B cell (primary cell): ENCODE measurements around the gene SNTA1. TPM values are rescaled to one million over a fixed set of nuclear protein-coding genes. Genes with fewer than 3 reads are reported as not detected.
A peak's percentile ranks its signal among the peaks of the same experiment; 100 is the strongest.

Experiments used
- ATAC-seq: fragments of 200-7000 bp; cut with Tn5 transposase; one replicate; pipeline ENCODE4 v1.10.0; 2021; ENCODE audit warnings: low read depth, mild to moderate bottlenecking, moderate number of reproducible peaks, moderate library complexity
- CTCF ChIA-PET: fragments of 350-600 bp; sonication (Branson Sonifier 250); formaldehyde crosslinking; loops from one replicate; lab custom pipeline; 2021; ENCODE audit warnings: antibody characterized with exemption, inconsistent platforms; lab: Charles Lee
- POLR2A ChIA-PET: fragments of 350-600 bp; sonication (Branson Sonifier 250); formaldehyde crosslinking; loops from one replicate; lab custom pipeline; 2021; ENCODE audit warnings: antibody characterized with exemption; lab: Charles Lee
- DNase-seq: peaks from one replicate; pipeline ENCODE4 v3.0.0; 2013
- H2AFZ ChIP-seq: 2 replicates; pipeline ENCODE4 v1.6.1; 2012; ENCODE audit warnings: mild to moderate bottlenecking, low read depth, low read length; ENCODE audit not compliant: insufficient read depth, poor library complexity, severe bottlenecking
- H3K27ac ChIP-seq, 2 donors: 1 replicate in 1 of 2; 2 replicates in 1 of 2; pipeline ENCODE4 v1.5.1; 2012 to 2013; ENCODE audit warnings: low read length in 2 of 2, mild to moderate bottlenecking in 2 of 2, moderate library complexity in 1 of 2
- H3K27me3 ChIP-seq, 4 experiments: fragments of 200-600 bp in 1 of 4; sonication (generic) in 1 of 4; replicated peaks in 1 of 4; 1 replicate in 2 of 4; 2 replicates in 2 of 4; pipeline versions ENCODE4 v1.6.1 to v1.7.0; 2013 to 2016; ENCODE audit warnings: low read length in 3 of 4, mild to moderate bottlenecking in 2 of 4, mixed read lengths in 1 of 4, moderate library complexity in 1 of 4; ENCODE audit not compliant: insufficient read depth in 4 of 4, control insufficient read depth in 3 of 4; ENCODE audit errors: control extremely low read depth in 1 of 4
- H3K36me3 ChIP-seq, 2 experiments: replicated peaks in 1 of 2; 1 replicate in 1 of 2; 2 replicates in 1 of 2; pipeline versions ENCODE4 v1.6.1 to v1.7.1; 2013; ENCODE audit warnings: low read length in 1 of 2; ENCODE audit not compliant: insufficient read depth in 2 of 2, control insufficient read depth in 1 of 2; ENCODE audit errors: control extremely low read depth in 1 of 2, extremely low read depth in 1 of 2
- H3K4me1 ChIP-seq, 2 donors: fragments of 200-600 bp in 1 of 2; sonication (generic) in 1 of 2; 1 replicate in 1 of 2; 2 replicates in 1 of 2; pipeline versions ENCODE4 v1.5.1 to v1.6.1; 2013 to 2017; ENCODE audit warnings: low read length in 2 of 2; ENCODE audit not compliant: control insufficient read depth in 2 of 2, insufficient read depth in 2 of 2
- H3K4me2 ChIP-seq: replicated peaks from 2 replicates; pipeline ENCODE3; 2012; ENCODE audit warnings: mild to moderate bottlenecking, low read depth, low read length; ENCODE audit not compliant: poor library complexity, severe bottlenecking
- H3K4me3 ChIP-seq, 5 experiments: fragments of 200-600 bp in 1 of 5; sonication (generic) in 1 of 5; 1 replicate in 3 of 5; 2 replicates in 2 of 5; pipeline versions ENCODE4 v1.5.1 to v1.7.0; 2011 to 2016; ENCODE audit warnings: low read length in 4 of 5, mild to moderate bottlenecking in 4 of 5, low read depth in 2 of 5, control low read depth in 1 of 5, moderate library complexity in 1 of 5; ENCODE audit not compliant: insufficient read depth in 1 of 5; ENCODE audit errors: control extremely low read depth in 1 of 5, extremely low read depth in 1 of 5
- H3K79me2 ChIP-seq: fragments of 200-600 bp; sonication (generic); one replicate; pipeline ENCODE4 v1.6.0; 2016; ENCODE audit warnings: low read length; ENCODE audit not compliant: control insufficient read depth, insufficient read depth
- H3K9ac ChIP-seq: fragments of 200-600 bp; sonication (generic); 2 replicates; pipeline ENCODE4 v1.6.1; 2017; ENCODE audit warnings: mild to moderate bottlenecking, low read length, moderate library complexity
- H3K9me3 ChIP-seq, 3 donors: one replicate each; pipeline versions ENCODE4 v1.6.1 to v1.7.1; 2013; ENCODE audit warnings: low read length in 2 of 3; ENCODE audit not compliant: control insufficient read depth in 2 of 3, insufficient read depth in 1 of 3; ENCODE audit errors: control extremely low read depth in 1 of 3
- H4K20me1 ChIP-seq: 2 replicates; pipeline ENCODE4 v1.6.0; 2012; ENCODE audit warnings: mild to moderate bottlenecking, low read length; ENCODE audit not compliant: insufficient read depth, control insufficient read depth, poor library complexity, severe bottlenecking
- H3K27ac Mint-ChIP-seq: one replicate; pipeline ENCODE4 v1.8.0; 2021; ENCODE audit warnings: mixed read lengths
- H3K27me3 Mint-ChIP-seq: one replicate; pipeline ENCODE4 v1.8.0; 2021; ENCODE audit warnings: mixed read lengths
- H3K4me1 Mint-ChIP-seq: one replicate; pipeline ENCODE4 v1.8.0; 2021; ENCODE audit warnings: mixed read lengths
- H3K4me3 Mint-ChIP-seq: one replicate; pipeline ENCODE4 v1.8.0; 2021; ENCODE audit warnings: mixed read lengths
- H3K9me3 Mint-ChIP-seq: one replicate; pipeline ENCODE4 v1.8.0; 2022; ENCODE audit warnings: mixed read lengths; ENCODE audit not compliant: insufficient read depth
- EZH2 ChIP-seq: IDR thresholded peaks from 2 replicates; pipeline ENCODE4 v1.6.1; 2012; ENCODE audit warnings: borderline replicate concordance, low read depth, mild to moderate bottlenecking, moderate library complexity, low read length; ENCODE audit not compliant: insufficient read depth, poor library complexity, severe bottlenecking
- WGBS: methylation state at CpG from one replicate; pipeline ENCODE4 v1.1.5; 2013; ENCODE audit warnings: missing lambda C conversion rate; ENCODE audit not compliant: insufficient coverage; 5-methylcytosine and 5-hydroxymethylcytosine counted together
- intact Hi-C: fragments of 100-400 bp; cut with micrococcal nuclease; formaldehyde crosslinking; loops from one replicate; pipeline ENCODE4 v1.10.0; 2022
- polyA plus RNA-seq: library from polyadenylated mRNA; depleted of rRNA; stranded (reverse); fragments of >200 nt; gene quantifications from 2 replicates; pipeline ENCODE4 v1.2.3, GENCODE V29; 2012
- total RNA-seq, 2 donors: library from RNA; stranded (reverse); fragments of 120-200 nt in 1 of 2; gene quantifications; 1 replicate in 1 of 2; 2 replicates in 1 of 2; pipeline versions ENCODE4 v1.2.3 to v1.2.4, GENCODE V29; 2013 to 2022
- TF ChIP-seq, protein P1 (sequence below): fragments of 200-600 bp; IDR thresholded peaks from one replicate; pipeline ENCODE4 v1.8.0; 2022; ENCODE audit warnings: antibody characterized with exemption, mild to moderate bottlenecking

The SNTA1 gene
- total and polyA plus RNA-seq, 2 donors (not counting 1 experiment from before 2014, with no cell fraction given): 7.0 to 9.9 TPM

DNA sequence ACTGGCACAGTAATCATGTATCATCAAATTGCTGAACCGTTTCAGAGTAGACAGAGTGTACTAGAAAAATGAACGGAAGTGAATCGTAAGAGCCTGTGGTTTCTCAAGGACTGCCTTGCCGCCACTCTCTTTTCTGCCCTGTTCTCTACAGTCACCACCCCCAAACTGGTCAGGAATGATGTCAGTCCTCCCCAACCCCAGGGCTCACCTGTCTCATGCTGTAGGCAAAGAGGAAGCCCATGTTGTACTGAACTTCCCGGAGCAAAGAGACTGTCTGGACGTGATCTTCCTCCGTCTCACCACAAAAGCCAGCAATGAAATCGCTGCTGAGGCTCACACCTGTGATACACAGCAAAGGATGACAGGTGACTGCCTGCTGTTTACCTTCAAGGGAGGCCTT lies 73.3 kb downstream of the SNTA1 start:
- Histone ChIP-seq H2AFZ (no peak overlapping the region), H4K20me1 (no peaks in the 10 kb centered on the region), H3K27ac (peak overlapping the region; percentile 71 to 79), H3K4me3 (no peak overlapping the region), H3K4me1 (peaks cover 4 to 10% of the 10 kb centered on the region in 2 donors), H3K9me3 (no peaks in the 10 kb centered on the region), H3K4me2 (peak overlapping the region; percentile 24), H3K27me3 (no peaks in the 10 kb centered on the region), H3K9ac (no peak overlapping the region), H3K79me2 (no peaks in the 10 kb centered on the region), H3K36me3 (peaks cover 1 to 65% of the 10 kb centered on the region in 2 experiments)
- peaks cover 4% of the 10 kb centered on the region for H3K4me1 Mint-ChIP-seq
- H3K27me3 Mint-ChIP-seq: no peaks in the 10 kb centered on the region
- CTCF ChIA-PET: no interaction called here
- H3K27ac Mint-ChIP-seq: peak overlapping the region; percentile 61
- 84% methylated on average over 7 of the region's 8 CpGs for WGBS
- peak; percentile 70 for ATAC-seq
- POLR2A ChIA-PET: no interaction called here
- TF ChIP-seq, protein P1, sequence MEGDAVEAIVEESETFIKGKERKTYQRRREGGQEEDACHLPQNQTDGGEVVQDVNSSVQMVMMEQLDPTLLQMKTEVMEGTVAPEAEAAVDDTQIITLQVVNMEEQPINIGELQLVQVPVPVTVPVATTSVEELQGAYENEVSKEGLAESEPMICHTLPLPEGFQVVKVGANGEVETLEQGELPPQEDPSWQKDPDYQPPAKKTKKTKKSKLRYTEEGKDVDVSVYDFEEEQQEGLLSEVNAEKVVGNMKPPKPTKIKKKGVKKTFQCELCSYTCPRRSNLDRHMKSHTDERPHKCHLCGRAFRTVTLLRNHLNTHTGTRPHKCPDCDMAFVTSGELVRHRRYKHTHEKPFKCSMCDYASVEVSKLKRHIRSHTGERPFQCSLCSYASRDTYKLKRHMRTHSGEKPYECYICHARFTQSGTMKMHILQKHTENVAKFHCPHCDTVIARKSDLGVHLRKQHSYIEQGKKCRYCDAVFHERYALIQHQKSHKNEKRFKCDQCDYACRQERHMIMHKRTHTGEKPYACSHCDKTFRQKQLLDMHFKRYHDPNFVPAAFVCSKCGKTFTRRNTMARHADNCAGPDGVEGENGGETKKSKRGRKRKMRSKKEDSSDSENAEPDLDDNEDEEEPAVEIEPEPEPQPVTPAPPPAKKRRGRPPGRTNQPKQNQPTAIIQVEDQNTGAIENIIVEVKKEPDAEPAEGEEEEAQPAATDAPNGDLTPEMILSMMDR: no peak
- intact Hi-C loops: no loop called here
- H3K9me3 Mint-ChIP-seq: no peaks in the 10 kb centered on the region
- H3K4me3 Mint-ChIP-seq: no peak overlapping the region
- peak; percentile 58 for DNase-seq

DNA sequence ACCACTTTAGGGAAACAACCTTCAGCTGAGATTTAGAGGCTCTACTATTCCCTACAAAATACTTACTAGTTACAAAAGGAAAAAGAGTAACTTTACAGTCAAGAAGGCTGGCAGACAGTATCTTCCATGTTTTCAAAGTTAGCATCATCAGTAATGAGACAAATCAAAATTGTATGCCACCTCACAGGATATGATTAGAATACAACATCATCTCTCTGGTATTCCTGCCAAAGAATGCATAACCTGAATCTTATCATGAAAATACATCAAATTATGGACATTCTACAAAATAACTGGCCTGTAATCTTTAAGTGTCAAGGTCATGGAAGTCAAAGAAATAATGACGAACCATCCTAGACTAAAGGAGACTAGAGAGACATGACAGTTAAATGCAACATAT lies 80.7 kb downstream of the SNTA1 start:
- H3K27me3 Mint-ChIP-seq: no peaks in the 10 kb centered on the region
- ATAC-seq: no peak

More for the DNA sequence above, 80.7 kb downstream of the SNTA1 start:
- no peak for DNase-seq
- POLR2A ChIA-PET: no interaction called here
- H2AFZ ChIP-seq: no peak overlapping the region
- H3K4me3 ChIP-seq: no peak overlapping the region
- intact Hi-C loops: no loop called here
- no peak for TF ChIP-seq EZH2
- TF ChIP-seq, protein P1: no peak
- no peaks in the 10 kb centered on the region for H3K79me2 ChIP-seq
- Mint-ChIP-seq H3K4me1 (no peaks in the 10 kb centered on the region), H3K4me3 (no peak overlapping the region), H3K27ac (no peak overlapping the region), H3K9me3 (no peaks in the 10 kb centered on the region)
- no peaks in the 10 kb centered on the region for H3K4me1 ChIP-seq
- CTCF ChIA-PET: no interaction called here
- H3K9me3 ChIP-seq: no peaks in the 10 kb centered on the region
- no peak overlapping the region for H3K27ac ChIP-seq
- H3K36me3 ChIP-seq: peaks cover 16 to 77% of the 10 kb centered on the region in 2 experiments
- H3K4me2 ChIP-seq: no peak overlapping the region
- no CpG with 5 or more reads among the region's 1 CpG for WGBS
- H3K27me3 ChIP-seq: no peaks in the 10 kb centered on the region
- H4K20me1 ChIP-seq: no peaks in the 10 kb centered on the region
- H3K9ac ChIP-seq: no peak overlapping the region
